ENCODE results near the gene PLXNA4.

GRCh38 chr7:132137681-132138080 is 438.6 kb downstream of the PLXNA4 start:
- TF ChIP-seq CTCF (IDR thresholded peaks at IDR 0.05; ENCODE audit: low read depth, low read length): no peak
- no peak for TF ChIP-seq POLR2A (IDR thresholded peaks at IDR 0.05; ENCODE audit: extremely low read depth, insufficient read length)
